Ishikawa (cell line): Measurements from ENCODE around the gene GYG2.

Source experiments
- CEBPB ChIP-seq: IDR thresholded peaks from 2 replicates; pipeline ENCODE4 v1.6.1; 2012
- CREB1 ChIP-seq: IDR thresholded peaks from 2 replicates; pipeline ENCODE4 v1.6.1; 2012; ENCODE audit warnings: low read depth
- EGR1 ChIP-seq: IDR thresholded peaks from 2 replicates; pipeline ENCODE4 v1.6.1; 2012
- EP300 ChIP-seq: IDR thresholded peaks from 2 replicates; pipeline ENCODE4 v1.6.1; 2012; ENCODE audit warnings: borderline replicate concordance
- FOXM1 ChIP-seq: IDR thresholded peaks from 2 replicates; pipeline ENCODE4 v1.6.1; 2012; ENCODE audit warnings: low read depth, borderline replicate concordance
- MAX ChIP-seq: IDR thresholded peaks from 2 replicates; pipeline ENCODE4 v1.6.1; 2012
- NFIC ChIP-seq: IDR thresholded peaks from 2 replicates; pipeline ENCODE4 v1.6.1; 2012
- RAD21 ChIP-seq: IDR thresholded peaks from 2 replicates; pipeline ENCODE4 v1.6.1; 2012; ENCODE audit warnings: low read depth
- REST ChIP-seq: IDR thresholded peaks from 2 replicates; pipeline ENCODE4 v1.6.1; 2012; ENCODE audit warnings: low read depth, mild to moderate bottlenecking
- TAF1 ChIP-seq: IDR thresholded peaks from 2 replicates; pipeline ENCODE4 v1.6.1; 2012; ENCODE audit warnings: low read depth, mild to moderate bottlenecking
- TCF12 ChIP-seq: IDR thresholded peaks from 2 replicates; pipeline ENCODE4 v1.6.1; 2012; ENCODE audit warnings: low read depth
- TEAD4 ChIP-seq: IDR thresholded peaks from 2 replicates; pipeline ENCODE4 v1.6.1; 2012
- YY1 ChIP-seq: IDR thresholded peaks from 2 replicates; pipeline ENCODE4 v1.6.1; 2012; ENCODE audit warnings: low read depth
- ZBTB7A ChIP-seq: IDR thresholded peaks from 2 replicates; pipeline ENCODE4 v1.6.1; 2012; ENCODE audit warnings: low read depth

- TF ChIP-seq EP300 = no peak
- no peak for TF ChIP-seq YY1
- no peak for TF ChIP-seq MAX
- no peak for TF ChIP-seq REST
- TF ChIP-seq EGR1 = no peak
- no peak for TF ChIP-seq TAF1
- TF ChIP-seq FOXM1 = no peak
- TF ChIP-seq RAD21 = no peak
- no peak for TF ChIP-seq TCF12
- TF ChIP-seq TEAD4 = no peak
- TF ChIP-seq CREB1 = no peak
- TF ChIP-seq CEBPB = no peak
- TF ChIP-seq NFIC = no peak
- no peak for TF ChIP-seq ZBTB7A
Observed at GRCh38 chrX:2875136-2875481, 46.4 kb downstream of the GYG2 start.
